ENCODE data around the gene FAM174B. TPM values are rescaled to one million over a fixed set of nuclear protein-coding genes. Genes with fewer than 3 reads are reported as not detected.

FAM174B gene
- total RNA-seq, 1 experiment from 2014 or later: 0.30 TPM

DNA sequence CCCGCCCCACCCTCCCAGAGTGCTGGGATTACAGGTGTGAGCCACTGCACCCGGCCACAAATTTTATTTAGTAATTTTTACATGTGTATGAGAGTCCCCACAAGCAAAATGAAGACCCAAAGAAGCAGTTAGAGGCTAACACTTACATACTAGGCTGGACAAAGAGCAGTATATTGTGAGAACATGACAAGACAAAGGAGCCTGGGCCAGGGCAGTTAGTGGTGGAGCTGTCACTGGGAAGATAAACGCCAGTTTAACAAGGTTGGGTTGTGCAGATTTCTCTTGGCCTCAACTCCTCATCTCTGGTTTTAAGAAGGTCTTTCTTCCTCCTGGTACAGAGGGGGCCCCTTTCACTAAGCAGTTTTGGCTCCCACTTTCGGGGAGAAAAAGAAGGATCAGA, 19.9 kb upstream of the FAM174B start:
- ChIA-PET RAD21 (ENCODE audit: low non-redundant PET in 1 of 2, low total read pairs in 2 of 2, uncharacterized antibody in 2 of 2, unreplicated experiment in 2 of 2) (no interaction called here), POLR2A (no interaction called here), CTCF (no interaction called here)
- Histone ChIP-seq H4K20me1 (ENCODE audit: insufficient read depth) (no peaks in the 10 kb centered on the region), H3K9me3 (ENCODE audit: control insufficient read depth in 1 of 2, insufficient read depth in 1 of 2, low read depth in 1 of 2, low read length in 2 of 2) (no peaks in the 10 kb centered on the region), H2AFZ (ENCODE audit: low read depth, low read length, poor library complexity, severe bottlenecking) (no peak overlapping the region), H3K36me3 (ENCODE audit: control insufficient read depth in 1 of 2, insufficient read depth in 2 of 2, low read length in 2 of 2) (no peaks in the 10 kb centered on the region), H3K9me2 (ENCODE audit: insufficient read depth) (no peaks in the 10 kb centered on the region), H3K4me1 (ENCODE audit: control insufficient read depth in 1 of 2, insufficient read depth in 2 of 2, low read length in 2 of 2) (no peaks in the 10 kb centered on the region), H3K9ac (ENCODE audit: low read length) (no peak overlapping the region), H3K4me2 (ENCODE audit: low read length) (no peak overlapping the region), H3K79me2 (ENCODE audit: insufficient read depth, low read length) (no peaks in the 10 kb centered on the region), H3K4me3 (replicated peaks in 1 of 2; ENCODE audit: low read depth in 1 of 2, low read length in 2 of 2) (no peak overlapping the region), H3K27me3 (ENCODE audit: insufficient read depth, low read length) (peaks cover 27% of the 10 kb centered on the region), H3K27ac (ENCODE audit: low read depth, low read length) (no peak overlapping the region)
- no peak for DNase-seq (ENCODE audit: low read depth, low spot score)
- intact Hi-C loops (cut with micrococcal nuclease): no loop called here
- no peak for TF ChIP-seq ELF1 (IDR thresholded peaks at IDR 0.05; ENCODE audit: borderline replicate concordance, low read depth)
- no peak for TF ChIP-seq SIN3A (IDR thresholded peaks at IDR 0.05; ENCODE audit: low read depth)
- TF ChIP-seq FOSL1 (IDR thresholded peaks at IDR 0.05; ENCODE audit: low read depth): no peak
- TF ChIP-seq EZH2 (IDR thresholded peaks at IDR 0.05): no peak
- no peak for TF ChIP-seq YY1 (IDR thresholded peaks at IDR 0.05; ENCODE audit: extremely low read depth, insufficient replicate concordance, low read depth, low read length)
- TF ChIP-seq EGR1 (IDR thresholded peaks at IDR 0.05; ENCODE audit: low read depth): no peak
- TF ChIP-seq ZFX (IDR thresholded peaks at IDR 0.05): no peak
- TF ChIP-seq CEBPB (IDR thresholded peaks at IDR 0.05; ENCODE audit: low read depth): no peak
- TF ChIP-seq SP1 (IDR thresholded peaks at IDR 0.05; ENCODE audit: low read depth): no peak
- no peak for ATAC-seq
- no TSS peak for BruUV-seq (replicated peaks)

DNA sequence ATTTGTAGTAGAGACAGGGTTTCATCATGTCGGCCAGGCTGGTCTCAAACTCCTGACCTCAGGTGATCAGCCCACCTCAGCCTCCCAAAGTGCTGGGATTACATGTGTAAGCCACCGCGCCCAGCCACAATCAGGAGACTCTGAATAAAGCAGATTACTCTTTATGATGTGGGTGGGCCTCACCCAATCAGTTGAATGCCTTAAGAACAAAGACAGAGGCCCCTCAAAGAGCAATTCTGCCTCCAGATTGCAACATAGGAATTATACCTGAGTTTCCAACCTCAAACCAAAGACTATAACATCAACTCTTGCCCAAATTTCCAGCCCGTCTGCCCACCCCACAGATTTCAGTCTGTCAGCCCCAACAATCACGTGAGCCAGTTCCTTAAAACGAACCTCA, 18.8 kb upstream of the FAM174B start:
- no peaks in the 10 kb centered on the region for H3K9me3 ChIP-seq (ENCODE audit: control insufficient read depth in 1 of 2, insufficient read depth in 1 of 2, low read depth in 1 of 2, low read length in 2 of 2)
- POLR2A ChIA-PET: no interaction called here
- BruUV-seq (replicated peaks): no TSS peak
- TF ChIP-seq SIN3A (IDR thresholded peaks at IDR 0.05; ENCODE audit: low read depth) (no peak), ZFX (IDR thresholded peaks at IDR 0.05) (no peak), SRF (IDR thresholded peaks at IDR 0.05; ENCODE audit: low read depth) (no peak), POLR2AphosphoS5 (IDR thresholded peaks at IDR 0.05; ENCODE audit: low read depth, low read length) (no peak), CBX3 (IDR thresholded peaks at IDR 0.05; ENCODE audit: low read depth) (no peak), CEBPB (IDR thresholded peaks at IDR 0.05; ENCODE audit: low read depth) (no peak), POLR2A (IDR thresholded peaks at IDR 0.05; ENCODE audit: borderline replicate concordance, extremely low read depth, insufficient read depth, insufficient read length) (no peak), SP1 (IDR thresholded peaks at IDR 0.05; ENCODE audit: low read depth) (no peak), JUND (IDR thresholded peaks at IDR 0.05) (no peak), ZNF274 (IDR thresholded peaks at IDR 0.05; ENCODE audit: low read depth, low read length) (no peak), EGR1 (IDR thresholded peaks at IDR 0.05; ENCODE audit: low read depth) (no peak)
- TF ChIP-seq, protein P1, sequence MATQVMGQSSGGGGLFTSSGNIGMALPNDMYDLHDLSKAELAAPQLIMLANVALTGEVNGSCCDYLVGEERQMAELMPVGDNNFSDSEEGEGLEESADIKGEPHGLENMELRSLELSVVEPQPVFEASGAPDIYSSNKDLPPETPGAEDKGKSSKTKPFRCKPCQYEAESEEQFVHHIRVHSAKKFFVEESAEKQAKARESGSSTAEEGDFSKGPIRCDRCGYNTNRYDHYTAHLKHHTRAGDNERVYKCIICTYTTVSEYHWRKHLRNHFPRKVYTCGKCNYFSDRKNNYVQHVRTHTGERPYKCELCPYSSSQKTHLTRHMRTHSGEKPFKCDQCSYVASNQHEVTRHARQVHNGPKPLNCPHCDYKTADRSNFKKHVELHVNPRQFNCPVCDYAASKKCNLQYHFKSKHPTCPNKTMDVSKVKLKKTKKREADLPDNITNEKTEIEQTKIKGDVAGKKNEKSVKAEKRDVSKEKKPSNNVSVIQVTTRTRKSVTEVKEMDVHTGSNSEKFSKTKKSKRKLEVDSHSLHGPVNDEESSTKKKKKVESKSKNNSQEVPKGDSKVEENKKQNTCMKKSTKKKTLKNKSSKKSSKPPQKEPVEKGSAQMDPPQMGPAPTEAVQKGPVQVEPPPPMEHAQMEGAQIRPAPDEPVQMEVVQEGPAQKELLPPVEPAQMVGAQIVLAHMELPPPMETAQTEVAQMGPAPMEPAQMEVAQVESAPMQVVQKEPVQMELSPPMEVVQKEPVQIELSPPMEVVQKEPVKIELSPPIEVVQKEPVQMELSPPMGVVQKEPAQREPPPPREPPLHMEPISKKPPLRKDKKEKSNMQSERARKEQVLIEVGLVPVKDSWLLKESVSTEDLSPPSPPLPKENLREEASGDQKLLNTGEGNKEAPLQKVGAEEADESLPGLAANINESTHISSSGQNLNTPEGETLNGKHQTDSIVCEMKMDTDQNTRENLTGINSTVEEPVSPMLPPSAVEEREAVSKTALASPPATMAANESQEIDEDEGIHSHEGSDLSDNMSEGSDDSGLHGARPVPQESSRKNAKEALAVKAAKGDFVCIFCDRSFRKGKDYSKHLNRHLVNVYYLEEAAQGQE (IDR thresholded peaks at IDR 0.05; ENCODE audit: low read depth): no peak
- TF ChIP-seq, protein P2, sequence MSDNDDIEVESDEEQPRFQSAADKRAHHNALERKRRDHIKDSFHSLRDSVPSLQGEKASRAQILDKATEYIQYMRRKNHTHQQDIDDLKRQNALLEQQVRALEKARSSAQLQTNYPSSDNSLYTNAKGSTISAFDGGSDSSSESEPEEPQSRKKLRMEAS (IDR thresholded peaks at IDR 0.05): no peak
- TF ChIP-seq, protein P3, sequence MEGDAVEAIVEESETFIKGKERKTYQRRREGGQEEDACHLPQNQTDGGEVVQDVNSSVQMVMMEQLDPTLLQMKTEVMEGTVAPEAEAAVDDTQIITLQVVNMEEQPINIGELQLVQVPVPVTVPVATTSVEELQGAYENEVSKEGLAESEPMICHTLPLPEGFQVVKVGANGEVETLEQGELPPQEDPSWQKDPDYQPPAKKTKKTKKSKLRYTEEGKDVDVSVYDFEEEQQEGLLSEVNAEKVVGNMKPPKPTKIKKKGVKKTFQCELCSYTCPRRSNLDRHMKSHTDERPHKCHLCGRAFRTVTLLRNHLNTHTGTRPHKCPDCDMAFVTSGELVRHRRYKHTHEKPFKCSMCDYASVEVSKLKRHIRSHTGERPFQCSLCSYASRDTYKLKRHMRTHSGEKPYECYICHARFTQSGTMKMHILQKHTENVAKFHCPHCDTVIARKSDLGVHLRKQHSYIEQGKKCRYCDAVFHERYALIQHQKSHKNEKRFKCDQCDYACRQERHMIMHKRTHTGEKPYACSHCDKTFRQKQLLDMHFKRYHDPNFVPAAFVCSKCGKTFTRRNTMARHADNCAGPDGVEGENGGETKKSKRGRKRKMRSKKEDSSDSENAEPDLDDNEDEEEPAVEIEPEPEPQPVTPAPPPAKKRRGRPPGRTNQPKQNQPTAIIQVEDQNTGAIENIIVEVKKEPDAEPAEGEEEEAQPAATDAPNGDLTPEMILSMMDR (IDR thresholded peaks at IDR 0.05 in 2 of 3, conservative IDR thresholded peaks at IDR 0.05 in 1 of 3; ENCODE audit: borderline replicate concordance in 1 of 3, insufficient read depth in 1 of 3, low read depth in 2 of 3, low read length in 2 of 3): no peak

More for the DNA sequence above, 18.8 kb upstream of the FAM174B start:
- no peak overlapping the region for H3K27ac ChIP-seq (ENCODE audit: low read depth, low read length)
- DNase-seq (ENCODE audit: low read depth, low spot score) (no peak), ATAC-seq (no peak)
- no peaks in the 10 kb centered on the region for H3K36me3 ChIP-seq (ENCODE audit: control insufficient read depth in 1 of 2, insufficient read depth in 2 of 2, low read length in 2 of 2)
- H3K27me3 ChIP-seq (ENCODE audit: insufficient read depth, low read length): peaks cover 34% of the 10 kb centered on the region
- intact Hi-C loops (cut with micrococcal nuclease): no loop called here
- H3K9me2 ChIP-seq (ENCODE audit: insufficient read depth): no peaks in the 10 kb centered on the region
- RAD21 ChIA-PET (ENCODE audit: low non-redundant PET in 1 of 2, low total read pairs in 2 of 2, uncharacterized antibody in 2 of 2, unreplicated experiment in 2 of 2): no interaction called here
- no peak overlapping the region for H3K9ac ChIP-seq (ENCODE audit: low read length)
- no peaks in the 10 kb centered on the region for H3K79me2 ChIP-seq (ENCODE audit: insufficient read depth, low read length)
- no peak overlapping the region for H2AFZ ChIP-seq (ENCODE audit: low read depth, low read length, poor library complexity, severe bottlenecking)
- H4K20me1 ChIP-seq (ENCODE audit: insufficient read depth): no peaks in the 10 kb centered on the region
- H3K4me2 ChIP-seq (ENCODE audit: low read length): no peak overlapping the region
- CTCF ChIA-PET: no interaction called here
- H3K4me1 ChIP-seq (ENCODE audit: control insufficient read depth in 1 of 2, insufficient read depth in 2 of 2, low read length in 2 of 2): no peaks in the 10 kb centered on the region
- H3K4me3 ChIP-seq (replicated peaks in 1 of 2; ENCODE audit: low read depth in 1 of 2, low read length in 2 of 2): no peak overlapping the region

Data from HCT116 (cell line).